ENCODE measurements around the gene ATP10A.

The ATP10A gene

GRCh38 chr15:25866251-25866650 is 3.1 kb upstream of the ATP10A start:
- Histone ChIP-seq H3K9me3 (ENCODE audit: low read depth, low read length) (no peaks in the 10 kb centered on the region), H3K27ac (no peak overlapping the region), H3K4me3 (no peak overlapping the region), H3K9ac (ENCODE audit: insufficient read length) (no peak overlapping the region), H3K36me3 (ENCODE audit: insufficient read depth, low read length) (no peaks in the 10 kb centered on the region)
- no peak for DNase-seq (ENCODE audit: low read depth, low spot score)
- TF ChIP-seq POLR2AphosphoS5 (IDR thresholded peaks at IDR 0.05; ENCODE audit: borderline replicate concordance, low read depth, low read length), result no peak
- no peak for TF ChIP-seq FOXP2 (optimal IDR thresholded peaks at IDR 0.05; ENCODE audit: control extremely low read depth, extremely low read length, insufficient read depth)
- TF ChIP-seq EZH2 (IDR thresholded peaks at IDR 0.05), result no peak

GRCh38 chr15:25864966-25865365 is 1.8 kb upstream of the ATP10A start:
- no peak overlapping the region for H3K4me3 ChIP-seq
- H3K27ac ChIP-seq, result no peak overlapping the region
- TF ChIP-seq FOXP2 (optimal IDR thresholded peaks at IDR 0.05; ENCODE audit: control extremely low read depth, extremely low read length, insufficient read depth) (no peak), EZH2 (IDR thresholded peaks at IDR 0.05) (no peak), POLR2AphosphoS5 (IDR thresholded peaks at IDR 0.05; ENCODE audit: borderline replicate concordance, low read depth, low read length) (no peak)

GRCh38 chr15:25863968-25864580 is 947 bp upstream of the ATP10A start:
- Histone ChIP-seq H3K9ac (ENCODE audit: insufficient read length) (no peak overlapping the region), H3K9me3 (ENCODE audit: low read depth, low read length) (no peaks in the 10 kb centered on the region), H3K27ac (no peak overlapping the region), H3K36me3 (ENCODE audit: insufficient read depth, low read length) (no peaks in the 10 kb centered on the region), H3K4me3 (no peak overlapping the region)
- TF ChIP-seq FOXP2 (optimal IDR thresholded peaks at IDR 0.05; ENCODE audit: control extremely low read depth, extremely low read length, insufficient read depth), result no peak
- TF ChIP-seq POLR2AphosphoS5 (IDR thresholded peaks at IDR 0.05; ENCODE audit: borderline replicate concordance, low read depth, low read length), result no peak
- no peak for TF ChIP-seq EZH2 (IDR thresholded peaks at IDR 0.05)
- DNase-seq (ENCODE audit: low read depth, low spot score), result no peak

More at GRCh38 chr15:25864966-25865365, 1.8 kb upstream of the ATP10A start:
- H3K9ac ChIP-seq (ENCODE audit: insufficient read length), result no peak overlapping the region
- H3K9me3 ChIP-seq (ENCODE audit: low read depth, low read length), result no peaks in the 10 kb centered on the region
- no peaks in the 10 kb centered on the region for H3K36me3 ChIP-seq (ENCODE audit: insufficient read depth, low read length)
- no peak for DNase-seq (ENCODE audit: low read depth, low spot score)

- DNase-seq (ENCODE audit: low read depth, low spot score), result no peak
- no peak for TF ChIP-seq POLR2AphosphoS5 (IDR thresholded peaks at IDR 0.05; ENCODE audit: borderline replicate concordance, low read depth, low read length)
- no peak for TF ChIP-seq FOXP2 (optimal IDR thresholded peaks at IDR 0.05; ENCODE audit: control extremely low read depth, extremely low read length, insufficient read depth)
- no peak for TF ChIP-seq EZH2 (IDR thresholded peaks at IDR 0.05)
- Histone ChIP-seq H3K4me3 (no peak overlapping the region), H3K9me3 (ENCODE audit: low read depth, low read length) (no peaks in the 10 kb centered on the region), H3K27ac (no peak overlapping the region), H3K36me3 (ENCODE audit: insufficient read depth, low read length) (no peaks in the 10 kb centered on the region), H3K9ac (ENCODE audit: insufficient read length) (no peak overlapping the region)
Measured at GRCh38 chr15:25862472-25863110, 536 bp downstream of the ATP10A start.

- Histone ChIP-seq H3K9me3 (ENCODE audit: low read depth, low read length) (no peaks in the 10 kb centered on the region), H3K27ac (no peak overlapping the region), H3K9ac (ENCODE audit: insufficient read length) (no peak overlapping the region), H3K36me3 (ENCODE audit: insufficient read depth, low read length) (no peaks in the 10 kb centered on the region), H3K4me3 (no peak overlapping the region)
- no peak for DNase-seq (ENCODE audit: low read depth, low spot score)
- TF ChIP-seq POLR2AphosphoS5 (IDR thresholded peaks at IDR 0.05; ENCODE audit: borderline replicate concordance, low read depth, low read length) (no peak), EZH2 (IDR thresholded peaks at IDR 0.05) (no peak), FOXP2 (optimal IDR thresholded peaks at IDR 0.05; ENCODE audit: control extremely low read depth, extremely low read length, insufficient read depth) (no peak)
Measured at GRCh38 chr15:25862071-25862471, 1.1 kb downstream of the ATP10A start.

- TF ChIP-seq FOXP2 (optimal IDR thresholded peaks at IDR 0.05; ENCODE audit: control extremely low read depth, extremely low read length, insufficient read depth) (no peak), POLR2AphosphoS5 (IDR thresholded peaks at IDR 0.05; ENCODE audit: borderline replicate concordance, low read depth, low read length) (no peak), EZH2 (IDR thresholded peaks at IDR 0.05) (no peak)
- no peak for DNase-seq (ENCODE audit: low read depth, low spot score)
- Histone ChIP-seq H3K36me3 (ENCODE audit: insufficient read depth, low read length) (no peaks in the 10 kb centered on the region), H3K9ac (ENCODE audit: insufficient read length) (no peak overlapping the region), H3K9me3 (ENCODE audit: low read depth, low read length) (no peaks in the 10 kb centered on the region), H3K27ac (no peak overlapping the region), H3K4me3 (no peak overlapping the region)
Measured at GRCh38 chr15:25860885-25861866, 2.0 kb downstream of the ATP10A start.

- no peak for DNase-seq (ENCODE audit: low read depth, low spot score)
- Histone ChIP-seq H3K27ac (no peak overlapping the region), H3K9me3 (ENCODE audit: low read depth, low read length) (no peaks in the 10 kb centered on the region), H3K4me3 (no peak overlapping the region), H3K36me3 (ENCODE audit: insufficient read depth, low read length) (no peaks in the 10 kb centered on the region), H3K9ac (ENCODE audit: insufficient read length) (no peak overlapping the region)
- no peak for TF ChIP-seq EZH2 (IDR thresholded peaks at IDR 0.05)
- TF ChIP-seq POLR2AphosphoS5 (IDR thresholded peaks at IDR 0.05; ENCODE audit: borderline replicate concordance, low read depth, low read length), result no peak
- TF ChIP-seq FOXP2 (optimal IDR thresholded peaks at IDR 0.05; ENCODE audit: control extremely low read depth, extremely low read length, insufficient read depth), result no peak
Measured at GRCh38 chr15:25859838-25860645, 3.1 kb downstream of the ATP10A start.
